ENCODE measurements around the gene CYB561A3.
A peak's percentile ranks its signal among the peaks of the same experiment; 100 is the strongest.

Gene CYB561A3

GRCh38 chr11:61345954-61346843 is 15.5 kb downstream of the CYB561A3 start (continued):
- TF ChIP-seq, protein P1, sequence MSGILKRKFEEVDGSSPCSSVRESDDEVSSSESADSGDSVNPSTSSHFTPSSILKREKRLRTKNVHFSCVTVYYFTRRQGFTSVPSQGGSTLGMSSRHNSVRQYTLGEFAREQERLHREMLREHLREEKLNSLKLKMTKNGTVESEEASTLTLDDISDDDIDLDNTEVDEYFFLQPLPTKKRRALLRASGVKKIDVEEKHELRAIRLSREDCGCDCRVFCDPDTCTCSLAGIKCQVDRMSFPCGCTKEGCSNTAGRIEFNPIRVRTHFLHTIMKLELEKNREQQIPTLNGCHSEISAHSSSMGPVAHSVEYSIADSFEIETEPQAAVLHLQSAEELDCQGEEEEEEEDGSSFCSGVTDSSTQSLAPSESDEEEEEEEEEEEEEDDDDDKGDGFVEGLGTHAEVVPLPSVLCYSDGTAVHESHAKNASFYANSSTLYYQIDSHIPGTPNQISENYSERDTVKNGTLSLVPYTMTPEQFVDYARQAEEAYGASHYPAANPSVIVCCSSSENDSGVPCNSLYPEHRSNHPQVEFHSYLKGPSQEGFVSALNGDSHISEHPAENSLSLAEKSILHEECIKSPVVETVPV (CRISPR knock-in tag; IDR thresholded peaks at IDR 0.05), result no peak
- TF ChIP-seq CSDC2 (CRISPR knock-in tag; IDR thresholded peaks at IDR 0.05) (no peak), ZNF70 (CRISPR knock-in tag; IDR thresholded peaks at IDR 0.05) (no peak), ZNF8 (CRISPR knock-in tag; IDR thresholded peaks at IDR 0.05) (no peak), GLIS3 (CRISPR knock-in tag; IDR thresholded peaks at IDR 0.05) (no peak), PPARA (CRISPR knock-in tag; IDR thresholded peaks at IDR 0.05; ENCODE audit: borderline replicate concordance) (no peak)

GRCh38 chr11:61345170-61345610 is 16.5 kb downstream of the CYB561A3 start:
- TF ChIP-seq TOX (CRISPR knock-in tag; IDR thresholded peaks at IDR 0.05; ENCODE audit: borderline replicate concordance), result no peak
- peak; percentile 28; the same call in 1 of the 2 replicates for TF ChIP-seq TCF4 (CRISPR knock-in tag; IDR thresholded peaks at IDR 0.05; ENCODE audit: borderline replicate concordance)
- peak; percentile 53; the same call in 2 of the 3 replicates for ATAC-seq

- no peak for ATAC-seq
- no peak for TF ChIP-seq CREB5 (CRISPR knock-in tag; IDR thresholded peaks at IDR 0.05; ENCODE audit: low read depth)
- TF ChIP-seq, protein P2, sequence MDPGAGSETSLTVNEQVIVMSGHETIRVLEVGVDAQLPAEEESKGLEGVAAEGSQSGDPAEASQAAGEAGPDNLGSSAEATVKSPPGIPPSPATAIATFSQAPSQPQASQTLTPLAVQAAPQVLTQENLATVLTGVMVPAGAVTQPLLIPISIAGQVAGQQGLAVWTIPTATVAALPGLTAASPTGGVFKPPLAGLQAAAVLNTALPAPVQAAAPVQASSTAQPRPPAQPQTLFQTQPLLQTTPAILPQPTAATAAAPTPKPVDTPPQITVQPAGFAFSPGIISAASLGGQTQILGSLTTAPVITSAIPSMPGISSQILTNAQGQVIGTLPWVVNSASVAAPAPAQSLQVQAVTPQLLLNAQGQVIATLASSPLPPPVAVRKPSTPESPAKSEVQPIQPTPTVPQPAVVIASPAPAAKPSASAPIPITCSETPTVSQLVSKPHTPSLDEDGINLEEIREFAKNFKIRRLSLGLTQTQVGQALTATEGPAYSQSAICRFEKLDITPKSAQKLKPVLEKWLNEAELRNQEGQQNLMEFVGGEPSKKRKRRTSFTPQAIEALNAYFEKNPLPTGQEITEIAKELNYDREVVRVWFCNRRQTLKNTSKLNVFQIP (CRISPR knock-in tag; IDR thresholded peaks at IDR 0.05; ENCODE audit: borderline replicate concordance, low read depth), result no peak
- no peak for TF ChIP-seq ZNF70 (CRISPR knock-in tag; IDR thresholded peaks at IDR 0.05)
- TF ChIP-seq TCF4 (CRISPR knock-in tag; IDR thresholded peaks at IDR 0.05; ENCODE audit: borderline replicate concordance), result no peak
- TF ChIP-seq ZNF565 (CRISPR knock-in tag; conservative IDR thresholded peaks at IDR 0.05; ENCODE audit: low read depth), result no peak
- TF ChIP-seq, protein P3, sequence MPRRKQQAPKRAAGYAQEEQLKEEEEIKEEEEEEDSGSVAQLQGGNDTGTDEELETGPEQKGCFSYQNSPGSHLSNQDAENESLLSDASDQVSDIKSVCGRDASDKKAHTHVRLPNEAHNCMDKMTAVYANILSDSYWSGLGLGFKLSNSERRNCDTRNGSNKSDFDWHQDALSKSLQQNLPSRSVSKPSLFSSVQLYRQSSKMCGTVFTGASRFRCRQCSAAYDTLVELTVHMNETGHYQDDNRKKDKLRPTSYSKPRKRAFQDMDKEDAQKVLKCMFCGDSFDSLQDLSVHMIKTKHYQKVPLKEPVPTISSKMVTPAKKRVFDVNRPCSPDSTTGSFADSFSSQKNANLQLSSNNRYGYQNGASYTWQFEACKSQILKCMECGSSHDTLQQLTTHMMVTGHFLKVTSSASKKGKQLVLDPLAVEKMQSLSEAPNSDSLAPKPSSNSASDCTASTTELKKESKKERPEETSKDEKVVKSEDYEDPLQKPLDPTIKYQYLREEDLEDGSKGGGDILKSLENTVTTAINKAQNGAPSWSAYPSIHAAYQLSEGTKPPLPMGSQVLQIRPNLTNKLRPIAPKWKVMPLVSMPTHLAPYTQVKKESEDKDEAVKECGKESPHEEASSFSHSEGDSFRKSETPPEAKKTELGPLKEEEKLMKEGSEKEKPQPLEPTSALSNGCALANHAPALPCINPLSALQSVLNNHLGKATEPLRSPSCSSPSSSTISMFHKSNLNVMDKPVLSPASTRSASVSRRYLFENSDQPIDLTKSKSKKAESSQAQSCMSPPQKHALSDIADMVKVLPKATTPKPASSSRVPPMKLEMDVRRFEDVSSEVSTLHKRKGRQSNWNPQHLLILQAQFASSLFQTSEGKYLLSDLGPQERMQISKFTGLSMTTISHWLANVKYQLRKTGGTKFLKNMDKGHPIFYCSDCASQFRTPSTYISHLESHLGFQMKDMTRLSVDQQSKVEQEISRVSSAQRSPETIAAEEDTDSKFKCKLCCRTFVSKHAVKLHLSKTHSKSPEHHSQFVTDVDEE (CRISPR knock-in tag; IDR thresholded peaks at IDR 0.05), result no peak
- TF ChIP-seq TOX (CRISPR knock-in tag; IDR thresholded peaks at IDR 0.05; ENCODE audit: borderline replicate concordance), result no peak
- no peak for TF ChIP-seq ZFP3 (CRISPR knock-in tag; IDR thresholded peaks at IDR 0.05)
These were observed 17.6 kb downstream of the CYB561A3 start for GRCh38 chr11:61343792-61344745.

DNA sequence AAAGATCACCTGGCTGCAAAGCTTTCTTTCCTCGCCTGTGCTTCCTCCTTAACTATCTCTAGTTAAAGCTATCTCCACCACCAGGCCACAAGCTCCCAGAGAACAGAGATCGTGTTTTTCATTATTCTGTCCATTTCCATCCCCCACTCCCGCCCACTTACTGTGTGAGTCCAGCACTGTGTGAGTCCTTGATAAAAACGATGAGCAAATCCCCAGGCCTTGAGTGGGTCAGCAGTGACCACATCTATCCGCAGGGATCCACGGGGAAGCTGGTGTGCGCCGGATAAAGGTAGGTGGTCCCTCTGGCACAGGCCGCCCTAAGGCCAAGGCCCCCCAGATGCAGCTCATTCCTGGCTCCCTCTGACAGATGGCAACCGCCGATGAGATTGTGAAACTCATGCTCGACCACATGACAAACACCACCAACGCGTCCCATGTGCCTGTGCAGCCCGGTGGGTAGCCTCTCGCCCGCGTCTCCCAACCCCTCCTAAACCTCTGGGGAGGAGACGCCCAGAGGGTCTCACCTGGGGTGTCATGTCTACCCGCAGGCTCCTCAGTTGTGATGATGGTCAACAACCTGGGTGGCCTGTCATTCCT is 19.4 kb downstream of the CYB561A3 start:
- TF ChIP-seq ZNF565 (CRISPR knock-in tag; conservative IDR thresholded peaks at IDR 0.05; ENCODE audit: low read depth) (no peak), GLIS3 (CRISPR knock-in tag; IDR thresholded peaks at IDR 0.05) (no peak), ZFP30 (CRISPR knock-in tag; IDR thresholded peaks at IDR 0.05) (no peak), PPARA (CRISPR knock-in tag; IDR thresholded peaks at IDR 0.05; ENCODE audit: borderline replicate concordance) (no peak), ZNF8 (CRISPR knock-in tag; IDR thresholded peaks at IDR 0.05) (no peak), ARNTL (CRISPR knock-in tag; IDR thresholded peaks at IDR 0.05; ENCODE audit: borderline replicate concordance, low read depth) (no peak), ZFP3 (CRISPR knock-in tag; IDR thresholded peaks at IDR 0.05) (no peak), TOX (CRISPR knock-in tag; IDR thresholded peaks at IDR 0.05; ENCODE audit: borderline replicate concordance) (no peak)
- ATAC-seq, result no peak
